HEK293T (cell line): Measurements from ENCODE around the gene CALN1.

ENCODE experiments used
- ARNT ChIP-seq: fragments of 450-650 bp; IDR thresholded peaks from 2 replicates; pipeline ENCODE4 v1.6.1; 2017; ENCODE audit warnings: mild to moderate bottlenecking
- BHLHE40 ChIP-seq: fragments of 450-650 bp; IDR thresholded peaks from 2 replicates; pipeline ENCODE4 v1.6.1; 2016; ENCODE audit warnings: mild to moderate bottlenecking, moderate library complexity, borderline replicate concordance
- FOXM1 ChIP-seq: fragments of 450-650 bp; IDR thresholded peaks from 2 replicates; pipeline ENCODE4 v1.6.1; 2017; ENCODE audit warnings: mild to moderate bottlenecking, borderline replicate concordance
- SUZ12 ChIP-seq: fragments of 450-650 bp; IDR thresholded peaks from 2 replicates; pipeline ENCODE4 v1.6.1; 2016; ENCODE audit warnings: mild to moderate bottlenecking

DNA sequence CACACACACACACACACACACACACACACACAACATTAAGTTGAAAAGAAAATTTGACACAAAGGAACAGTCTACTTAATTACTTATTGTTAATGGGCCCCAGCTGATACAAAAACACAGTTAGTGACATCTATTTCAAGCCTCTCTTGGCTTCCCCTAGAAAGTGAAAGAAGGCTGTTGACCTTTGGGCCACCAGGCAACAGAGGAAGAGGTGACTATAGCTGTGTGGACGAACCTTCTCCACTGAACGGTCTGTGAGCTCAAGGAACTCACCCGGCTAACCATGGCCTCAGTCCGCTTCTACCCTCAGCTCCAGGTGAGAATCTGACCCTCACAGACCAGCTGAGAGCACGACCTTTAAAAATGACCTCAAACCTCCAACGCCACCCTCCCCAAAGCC lies 32.9 kb upstream of the CALN1 start:
- TF ChIP-seq SUZ12, result no peak
- TF ChIP-seq FOXM1, result no peak
- no peak for TF ChIP-seq BHLHE40
- no peak for TF ChIP-seq ARNT
